Measurements from ENCODE around the gene LRRC7.

The LRRC7 gene

GRCh38 chr1:70034403-70034802, 466.7 kb downstream of the LRRC7 start:
- TF ChIP-seq EZH2 (IDR thresholded peaks at IDR 0.05; ENCODE audit: borderline replicate concordance, low read depth, low read length, severe bottlenecking) (no peak), CTCF (IDR thresholded peaks at IDR 0.05; ENCODE audit: borderline replicate concordance, extremely low read depth, low read length, poor library complexity, severe bottlenecking) (peak; percentile 13)
- no peaks in the 10 kb centered on the region for H3K27me3 ChIP-seq (ENCODE audit: insufficient read depth, low read length, poor library complexity)
- H3K9me3 ChIP-seq (ENCODE audit: insufficient read depth, low read length, severe bottlenecking) = no peaks in the 10 kb centered on the region
- no peak for DNase-seq
- no peak for ATAC-seq (ENCODE audit: insufficient read depth, low read depth)
- H3K36me3 ChIP-seq (ENCODE audit: insufficient read depth, low read length) = no peaks in the 10 kb centered on the region
- no peak overlapping the region for H3K4me2 ChIP-seq (ENCODE audit: insufficient read depth, low read length)
- H2AFZ ChIP-seq (ENCODE audit: low read depth, low read length) = no peak overlapping the region
- no peak overlapping the region for H3K4me3 ChIP-seq (ENCODE audit: low read depth in 1 of 2, low read length in 2 of 2)
- no peaks in the 10 kb centered on the region for H3K4me1 ChIP-seq (ENCODE audit: insufficient read depth, low read length)
- H4K20me1 ChIP-seq (ENCODE audit: insufficient read depth, low read length) = no peaks in the 10 kb centered on the region
- no peak overlapping the region for H3K9ac ChIP-seq (ENCODE audit: low read depth, low read length)
- no peaks in the 10 kb centered on the region for H3K79me2 ChIP-seq (ENCODE audit: insufficient read depth, low read length)
- no peak overlapping the region for H3K27ac ChIP-seq (ENCODE audit: low read length)

GRCh38 chr1:70038025-70038424, 470.3 kb downstream of the LRRC7 start:
- ATAC-seq (ENCODE audit: insufficient read depth, low read depth) (no peak), DNase-seq (no peak)
- Histone ChIP-seq H3K9me3 (ENCODE audit: insufficient read depth, low read length, severe bottlenecking) (no peaks in the 10 kb centered on the region), H2AFZ (ENCODE audit: low read depth, low read length) (no peak overlapping the region), H3K79me2 (ENCODE audit: insufficient read depth, low read length) (no peaks in the 10 kb centered on the region), H3K27me3 (ENCODE audit: insufficient read depth, low read length, poor library complexity) (no peaks in the 10 kb centered on the region), H3K4me2 (ENCODE audit: insufficient read depth, low read length) (no peak overlapping the region), H3K27ac (ENCODE audit: low read length) (no peak overlapping the region), H3K4me3 (ENCODE audit: low read depth in 1 of 2, low read length in 2 of 2) (no peak overlapping the region), H3K9ac (ENCODE audit: low read depth, low read length) (no peak overlapping the region), H3K4me1 (ENCODE audit: insufficient read depth, low read length) (no peaks in the 10 kb centered on the region), H4K20me1 (ENCODE audit: insufficient read depth, low read length) (no peaks in the 10 kb centered on the region), H3K36me3 (ENCODE audit: insufficient read depth, low read length) (no peaks in the 10 kb centered on the region)
- TF ChIP-seq CTCF (IDR thresholded peaks at IDR 0.05; ENCODE audit: borderline replicate concordance, extremely low read depth, low read length, poor library complexity, severe bottlenecking) = no peak
- TF ChIP-seq EZH2 (IDR thresholded peaks at IDR 0.05; ENCODE audit: borderline replicate concordance, low read depth, low read length, severe bottlenecking) = no peak

DNA sequence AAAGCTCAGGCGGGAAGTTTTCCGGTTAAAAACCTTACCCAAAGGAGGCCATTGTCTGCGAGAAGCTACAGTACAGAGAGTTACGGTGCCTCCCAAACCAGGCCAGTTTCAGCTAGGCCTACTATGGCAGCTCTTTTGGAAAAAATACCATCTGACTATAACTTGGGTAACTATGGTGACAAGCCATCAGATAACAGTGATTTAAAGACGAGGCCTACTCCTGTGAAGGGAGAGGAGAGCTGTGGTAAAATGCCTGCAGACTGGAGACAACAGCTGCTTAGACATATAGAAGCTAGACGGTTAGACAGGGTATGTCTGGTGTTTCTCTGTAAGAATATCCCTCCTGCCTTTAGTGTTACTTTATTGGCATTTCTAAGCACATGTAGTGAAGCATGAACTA, 471.8 kb downstream of the LRRC7 start:
- no peaks in the 10 kb centered on the region for H3K27me3 ChIP-seq (ENCODE audit: insufficient read depth, low read length, poor library complexity)
- no peaks in the 10 kb centered on the region for H3K9me3 ChIP-seq (ENCODE audit: insufficient read depth, low read length, severe bottlenecking)
- ATAC-seq (ENCODE audit: insufficient read depth, low read depth) = no peak
- no peaks in the 10 kb centered on the region for H3K36me3 ChIP-seq (ENCODE audit: insufficient read depth, low read length)
- no peak overlapping the region for H3K4me3 ChIP-seq (ENCODE audit: low read depth in 1 of 2, low read length in 2 of 2)
- TF ChIP-seq EZH2 (IDR thresholded peaks at IDR 0.05; ENCODE audit: borderline replicate concordance, low read depth, low read length, severe bottlenecking) (no peak), CTCF (IDR thresholded peaks at IDR 0.05; ENCODE audit: borderline replicate concordance, extremely low read depth, low read length, poor library complexity, severe bottlenecking) (no peak)
- no peaks in the 10 kb centered on the region for H4K20me1 ChIP-seq (ENCODE audit: insufficient read depth, low read length)
- no peak overlapping the region for H3K4me2 ChIP-seq (ENCODE audit: insufficient read depth, low read length)
- no peaks in the 10 kb centered on the region for H3K4me1 ChIP-seq (ENCODE audit: insufficient read depth, low read length)
- H2AFZ ChIP-seq (ENCODE audit: low read depth, low read length) = no peak overlapping the region
- no peaks in the 10 kb centered on the region for H3K79me2 ChIP-seq (ENCODE audit: insufficient read depth, low read length)
- no peak overlapping the region for H3K9ac ChIP-seq (ENCODE audit: low read depth, low read length)
- no peak overlapping the region for H3K27ac ChIP-seq (ENCODE audit: low read length)
- no peak for DNase-seq

Data from DND-41 (cell line).